ENCODE results near the gene CHMP2A. TPM values are rescaled to one million over a fixed set of nuclear protein-coding genes. Genes with fewer than 3 reads are reported as not detected.
A peak's percentile ranks its signal among the peaks of the same experiment; 100 is the strongest.

Gene CHMP2A
- total and polyA plus RNA-seq, 2 of the 13 experiments (the other 11 are each of a cell fraction or from before 2014, with no cell fraction given), result 49.7 to 55.0 TPM

- TF ChIP-seq SNAPC4 (CRISPR knock-in tag; IDR thresholded peaks at IDR 0.05) (no peak), CHD4 (IDR thresholded peaks at IDR 0.05; ENCODE audit: borderline replicate concordance, low read length) (no peak; the same call in 1 of the 2 replicates), ZFP91 (CRISPR knock-in tag; IDR thresholded peaks at IDR 0.05; ENCODE audit: borderline replicate concordance) (peak; percentile 97), RBFOX2 (IDR thresholded peaks at IDR 0.05; ENCODE audit: low read depth, low read length) (peak; percentile 93), SMYD3 (CRISPR knock-in tag; IDR thresholded peaks at IDR 0.05) (no peak), ZNF558 (CRISPR knock-in tag; IDR thresholded peaks at IDR 0.05; ENCODE audit: borderline replicate concordance) (peak; percentile 97; the same call in 1 of the 2 replicates), CC2D1A (CRISPR knock-in tag; IDR thresholded peaks at IDR 0.05) (peak; percentile 83), NONO (IDR thresholded peaks at IDR 0.05) (no peak), NONO (CRISPR knock-in tag; conservative IDR thresholded peaks at IDR 0.05) (peak; percentile 99), ZNF614 (CRISPR knock-in tag; IDR thresholded peaks at IDR 0.05; ENCODE audit: borderline replicate concordance) (peak; percentile 86), ZNF18 (CRISPR knock-in tag; IDR thresholded peaks at IDR 0.05; ENCODE audit: insufficient replicate concordance) (no peak), ZBTB44 (CRISPR knock-in tag; IDR thresholded peaks at IDR 0.05) (peak; percentile 77), PRDM15 (CRISPR knock-in tag; IDR thresholded peaks at IDR 0.05) (peak; percentile 60)
Observed at GRCh38 chr19:58519355-58520256, 35.3 kb downstream of the CHMP2A start, which contains the start of gene ZBTB45 (continued).
